Dermis lymphatic vessel endothelial cell (primary cell): Measurements from ENCODE around the gene FNDC7. TPM values are rescaled to one million over a fixed set of nuclear protein-coding genes. Genes with fewer than 3 reads are reported as not detected.

Experiments
- total RNA-seq: library from RNA; depleted of rRNA; stranded (reverse); fragments of >200 nt; gene quantifications from 2 replicates; pipeline ENCODE4 v1.2.1, GENCODE V29; 2014

FNDC7 gene, protein sequence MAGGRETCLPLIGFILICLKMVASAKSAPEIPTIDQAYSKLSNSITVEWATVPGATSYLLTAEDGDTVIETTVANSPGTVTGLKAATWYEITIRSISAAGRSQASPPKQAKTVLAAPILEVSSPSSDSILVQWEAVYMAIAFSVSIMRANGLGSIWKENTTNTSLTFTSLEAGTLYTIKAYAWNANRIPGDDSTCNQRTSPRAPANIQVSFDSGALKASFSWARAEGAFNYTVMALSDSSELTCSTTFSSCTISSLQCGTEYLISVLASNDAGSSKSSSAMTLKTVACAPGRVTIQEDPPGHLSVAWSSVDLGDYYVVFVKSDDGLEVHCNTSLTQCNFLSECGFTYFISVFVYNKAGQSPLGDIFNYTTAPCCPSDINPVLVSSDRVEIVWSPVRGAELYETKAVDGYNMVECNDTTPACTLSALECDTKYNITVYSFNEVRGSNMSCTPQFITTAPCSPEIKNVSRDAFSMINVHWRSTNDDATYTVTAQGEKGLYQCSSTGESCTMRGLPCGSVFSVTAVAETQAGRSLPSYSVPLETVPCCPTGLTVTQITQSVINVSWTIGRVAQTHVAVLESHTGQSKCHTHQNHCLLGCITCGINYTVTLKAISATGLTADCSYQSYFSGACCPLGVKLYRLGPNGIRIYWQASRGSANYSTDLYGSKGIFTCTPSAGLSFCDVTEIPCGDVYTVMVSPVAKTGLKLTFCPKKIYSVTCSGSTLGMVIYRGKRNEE
- total RNA-seq = under 0.01 TPM in 1 of 2 replicates, not detected in the other

GRCh38 chr1:108712606-108713150 lies at the start of gene FNDC7:
Gene FNDC7, plus strand, starts transcription at chr1:108712908. Its CDS starts 26 bp downstream, at chr1:108712934.

GRCh38 chr1:108691942-108692723 lies 20.6 kb upstream of the FNDC7 start, which contains the start of gene PRPF38B:
Gene PRPF38B, plus strand, starts transcription at chr1:108692310. Its CDS starts 282 bp downstream, at chr1:108692592.

DNA sequence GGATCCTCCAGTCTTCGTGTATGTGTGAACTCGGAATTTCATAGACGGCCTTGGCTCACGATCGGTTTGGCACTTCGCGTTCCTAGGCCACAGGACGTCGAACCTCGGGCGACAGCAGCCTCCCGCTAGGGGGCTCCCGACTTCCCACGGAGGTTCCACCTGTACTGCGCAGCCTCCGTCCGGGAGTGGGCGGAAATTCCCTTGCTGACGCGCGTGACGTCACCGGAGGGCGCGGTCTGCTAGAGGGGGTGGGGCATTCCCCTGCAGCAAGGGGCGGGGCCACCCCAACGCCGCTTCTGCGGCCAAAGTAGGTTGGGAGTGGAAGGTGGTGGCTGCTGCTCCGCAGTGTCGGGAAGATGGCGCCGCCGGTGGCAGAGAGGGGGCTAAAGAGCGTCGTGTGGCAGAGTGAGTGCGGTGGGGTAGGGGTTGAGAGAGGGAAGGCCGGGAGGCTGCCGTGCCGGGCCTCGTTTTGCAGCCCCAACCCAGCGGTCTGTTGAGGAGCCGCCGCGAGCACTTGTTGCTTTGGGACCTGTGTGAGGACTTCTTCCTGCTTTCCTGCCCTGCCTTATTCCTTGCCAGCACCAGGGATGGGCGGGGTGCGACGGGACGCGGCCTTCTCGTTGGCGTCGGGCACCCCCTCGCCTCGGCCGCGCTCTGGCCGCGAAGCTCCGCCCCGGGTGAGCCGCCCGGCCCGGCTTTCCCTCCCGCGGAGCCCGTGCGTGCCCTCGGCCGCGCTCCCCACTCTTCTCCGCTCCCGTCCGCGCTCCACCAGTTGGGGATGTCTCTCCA lies 33.9 kb downstream of the FNDC7 start, which contains the start of gene STXBP3:
Gene STXBP3, plus strand, starts transcription at position 293 of the 789 bp plus-strand sequence. Its CDS starts 64 bp downstream, at position 357.

Other genes starting within 250 kb of the FNDC7 start
- gene EEIG2, start 152.8 kb upstream of the FNDC7 start, total RNA-seq = 2.7 and 5.8 TPM in 2 replicates
- 2.1 and 2.6 TPM in 2 replicates for gene HENMT1, start 51.8 kb upstream of the FNDC7 start, total RNA-seq
- gene PRPF38B, start 20.6 kb upstream of the FNDC7 start, total RNA-seq = 13.4 and 13.7 TPM in 2 replicates
- gene STXBP3, start 33.8 kb downstream of the FNDC7 start, total RNA-seq = 55.8 and 78.1 TPM in 2 replicates
- 0.09 and 0.11 TPM in 2 replicates for gene AKNAD1, start 144.2 kb downstream of the FNDC7 start, total RNA-seq
- gene GPSM2, start 164.1 kb downstream of the FNDC7 start, total RNA-seq = 7.2 and 7.6 TPM in 2 replicates